Activated CD4-positive, alpha-beta T cell treated with anti-CD3 and anti-CD28 coated beads for 36 hours (primary cell): ENCODE results near the gene RALGPS1. TPM values are rescaled to one million over a fixed set of nuclear protein-coding genes. Genes with fewer than 3 reads are reported as not detected.
"Not testable (repeated sequence)": the region's sequence is repeated elsewhere in the genome, so short reads cannot be mapped to it uniquely, and the experiment has no call there.

Source experiments
- ATAC-seq: fragments of 200-7000 bp; cut with Tn5 transposase; one replicate; pipeline ENCODE4 v1.10.0; 2021; ENCODE audit warnings: mild to moderate bottlenecking, moderate library complexity
- CTCF ChIA-PET: fragments of 350-600 bp; sonication (Branson Sonifier 250); formaldehyde crosslinking; loops from one replicate; lab custom pipeline; 2021; ENCODE audit warnings: antibody characterized with exemption; lab: Charles Lee
- POLR2A ChIA-PET: fragments of 350-600 bp; sonication (Branson Sonifier 250); formaldehyde crosslinking; loops from one replicate; lab custom pipeline; 2021; ENCODE audit warnings: antibody characterized with exemption, inconsistent platforms; lab: Charles Lee
- DNase-seq: peaks from one replicate; pipeline ENCODE4 v3.0.0-alpha.2; 2020
- H3K27ac Mint-ChIP-seq: one replicate; pipeline ENCODE4 v1.8.0; 2021; ENCODE audit warnings: mixed read lengths
- H3K27me3 Mint-ChIP-seq: one replicate; pipeline ENCODE4 v1.8.0; 2021; ENCODE audit warnings: mixed read lengths
- H3K36me3 Mint-ChIP-seq: one replicate; pipeline ENCODE4 v1.8.0; 2021; ENCODE audit warnings: low read depth, mixed read lengths
- H3K4me1 Mint-ChIP-seq: one replicate; pipeline ENCODE4 v1.8.0; 2021; ENCODE audit warnings: mixed read lengths
- H3K4me3 Mint-ChIP-seq: one replicate; pipeline ENCODE4 v1.8.0; 2021; ENCODE audit warnings: mild to moderate bottlenecking, moderate library complexity, mixed read lengths
- H3K9me3 Mint-ChIP-seq: one replicate; pipeline ENCODE4 v1.8.0; 2021; ENCODE audit warnings: low read depth, mixed read lengths
- intact Hi-C, 2 experiments: fragments of 100-400 bp; cut with DNase I in 1 of 2; cut with micrococcal nuclease in 1 of 2; formaldehyde crosslinking; loops; one replicate each; pipeline versions ENCODE4 v1.14.2 to v1.15.1; 2022 to 2024; cut with DNase I, micrococcal nuclease
- total RNA-seq, 2 experiments: library from RNA; stranded (reverse); gene quantifications; one replicate each; pipeline ENCODE4 v1.2.3, GENCODE V29; 2021

Gene RALGPS1
- total RNA-seq, 2 experiments from 2014 or later = 1.2 to 2.2 TPM

GRCh38 chr9:127014216-127014909 lies 99.8 kb downstream of the RALGPS1 start:
- Mint-ChIP-seq H3K4me3 (no peak overlapping the region), H3K9me3 (no peaks in the 10 kb centered on the region), H3K27ac (no peak overlapping the region), H3K4me1 (no peaks in the 10 kb centered on the region), H3K36me3 (no peaks in the 10 kb centered on the region), H3K27me3 (peaks cover 36% of the 10 kb centered on the region)
- intact Hi-C loops = no loop called here
- DNase-seq = no peak
- CTCF ChIA-PET = no interaction called here
- ATAC-seq = no peak
- POLR2A ChIA-PET = interaction anchor here (0.6 kb wide), 1 partner anchor 15 kb away, joined by 3 read pairs; no protein-coding TSS in a partner anchor

- ChIA-PET CTCF (no interaction called here), POLR2A (no interaction called here)
- intact Hi-C loops = no loop called here
- Mint-ChIP-seq H3K4me3 (no peak overlapping the region), H3K27me3 (peaks cover 31% of the 10 kb centered on the region), H3K36me3 (no peaks in the 10 kb centered on the region), H3K9me3 (no peaks in the 10 kb centered on the region), H3K27ac (no peak overlapping the region), H3K4me1 (no peaks in the 10 kb centered on the region)
- no peak for DNase-seq
- no peak for ATAC-seq
These were observed 100.4 kb downstream of the RALGPS1 start for GRCh38 chr9:127014910-127015540.

GRCh38 chr9:127015921-127016512 lies 101.4 kb downstream of the RALGPS1 start:
- intact Hi-C loops = no loop called here
- ChIA-PET CTCF (no interaction called here), POLR2A (no interaction called here)
- H3K27ac Mint-ChIP-seq = no peak overlapping the region
- ATAC-seq (no peak), DNase-seq (no peak)
- peaks cover 32% of the 10 kb centered on the region for H3K27me3 Mint-ChIP-seq
- H3K4me1 Mint-ChIP-seq = no peaks in the 10 kb centered on the region
- H3K4me3 Mint-ChIP-seq = no peak overlapping the region
- no peaks in the 10 kb centered on the region for H3K9me3 Mint-ChIP-seq
- no peaks in the 10 kb centered on the region for H3K36me3 Mint-ChIP-seq

GRCh38 chr9:127017979-127018378 lies 103.4 kb downstream of the RALGPS1 start:
- POLR2A ChIA-PET = interaction anchor here (0.6 kb wide), 1 partner anchor 89 kb away, joined by 12 read pairs; no protein-coding TSS in a partner anchor
- ATAC-seq, intact Hi-C loops, H3K27ac Mint-ChIP-seq, H3K4me3 Mint-ChIP-seq, H3K9me3 Mint-ChIP-seq, DNase-seq, H3K4me1 Mint-ChIP-seq, H3K36me3 Mint-ChIP-seq: not testable (repeated sequence)
- H3K27me3 Mint-ChIP-seq = peaks cover 25% of the 10 kb centered on the region
- CTCF ChIA-PET = interaction anchor here (1.7 kb wide), 1 partner anchor 11 kb away, joined by 4 read pairs; no protein-coding TSS in a partner anchor

GRCh38 chr9:127018935-127019334 lies 104.4 kb downstream of the RALGPS1 start:
- intact Hi-C loops = no loop called here
- DNase-seq (no peak), ATAC-seq (no peak)
- POLR2A ChIA-PET = no interaction called here
- H3K27ac Mint-ChIP-seq = no peak overlapping the region
- H3K36me3 Mint-ChIP-seq = no peaks in the 10 kb centered on the region
- H3K4me3 Mint-ChIP-seq = no peak overlapping the region
- no peaks in the 10 kb centered on the region for H3K4me1 Mint-ChIP-seq
- H3K27me3 Mint-ChIP-seq = peaks cover 20% of the 10 kb centered on the region
- no peaks in the 10 kb centered on the region for H3K9me3 Mint-ChIP-seq
- CTCF ChIA-PET = no interaction called here

GRCh38 chr9:127020036-127020801 lies 105.6 kb downstream of the RALGPS1 start:
- ChIA-PET POLR2A (no interaction called here), CTCF (no interaction called here)
- no peaks in the 10 kb centered on the region for H3K4me1 Mint-ChIP-seq
- H3K4me3 Mint-ChIP-seq = no peak overlapping the region
- intact Hi-C loops = no loop called here
- no peaks in the 10 kb centered on the region for H3K9me3 Mint-ChIP-seq
- no peak overlapping the region for H3K27ac Mint-ChIP-seq
- no peak for ATAC-seq
- no peak for DNase-seq
- no peaks in the 10 kb centered on the region for H3K36me3 Mint-ChIP-seq
- peaks cover 21% of the 10 kb centered on the region for H3K27me3 Mint-ChIP-seq

GRCh38 chr9:127020802-127021078 lies 106.2 kb downstream of the RALGPS1 start:
- Mint-ChIP-seq H3K27ac (no peak overlapping the region), H3K4me1 (no peaks in the 10 kb centered on the region), H3K27me3 (peaks cover 19% of the 10 kb centered on the region), H3K4me3 (no peak overlapping the region), H3K9me3 (no peaks in the 10 kb centered on the region), H3K36me3 (no peaks in the 10 kb centered on the region)
- intact Hi-C loops = no loop called here
- POLR2A ChIA-PET = no interaction called here
- DNase-seq (no peak), ATAC-seq (no peak)
- CTCF ChIA-PET = no interaction called here

GRCh38 chr9:127021664-127022363 lies 107.2 kb downstream of the RALGPS1 start:
- ChIA-PET CTCF (no interaction called here), POLR2A (no interaction called here)
- H3K4me3 Mint-ChIP-seq = no peak overlapping the region
- DNase-seq = no peak
- no peaks in the 10 kb centered on the region for H3K4me1 Mint-ChIP-seq
- peaks cover 15% of the 10 kb centered on the region for H3K27me3 Mint-ChIP-seq
- H3K9me3 Mint-ChIP-seq = no peaks in the 10 kb centered on the region
- no peak for ATAC-seq
- intact Hi-C loops = no loop called here
- H3K27ac Mint-ChIP-seq = no peak overlapping the region
- no peaks in the 10 kb centered on the region for H3K36me3 Mint-ChIP-seq

- intact Hi-C loops = no loop called here
- DNase-seq (no peak), ATAC-seq (no peak)
- Mint-ChIP-seq H3K4me3 (no peak overlapping the region), H3K9me3 (no peaks in the 10 kb centered on the region), H3K27ac (no peak overlapping the region), H3K36me3 (no peaks in the 10 kb centered on the region), H3K4me1 (no peaks in the 10 kb centered on the region), H3K27me3 (peaks cover 18% of the 10 kb centered on the region)
- ChIA-PET POLR2A (no interaction called here), CTCF (interaction anchor here (0.5 to 0.6 kb wide), 2 partner anchors 10 to 340 kb away, joined by 3 read pairs; no protein-coding TSS in a partner anchor)
These were observed 108.5 kb downstream of the RALGPS1 start for GRCh38 chr9:127022913-127023660.

- Mint-ChIP-seq H3K4me1 (no peaks in the 10 kb centered on the region), H3K27me3 (peaks cover 16% of the 10 kb centered on the region), H3K4me3 (no peak overlapping the region), H3K36me3 (no peaks in the 10 kb centered on the region), H3K9me3 (no peaks in the 10 kb centered on the region), H3K27ac (no peak overlapping the region)
- ChIA-PET CTCF (interaction anchor here (0.7 kb wide), 1 partner anchor 111 kb away, joined by 3 read pairs; no protein-coding TSS in a partner anchor), POLR2A (no interaction called here)
- DNase-seq = no peak
- ATAC-seq = no peak
- intact Hi-C loops = no loop called here
These were observed 110.5 kb downstream of the RALGPS1 start for GRCh38 chr9:127025042-127025441.
